Hepatic stellate cell (primary cell): ENCODE results near the gene LIN28B.
"Not testable (repeated sequence)": the region's sequence is repeated elsewhere in the genome, so short reads cannot be mapped to it uniquely, and the experiment has no call there.

Experiments used
- DNase-seq: peaks from one replicate; pipeline ENCODE4 v3.0.0; 2011; ENCODE audit warnings: low spot score

LIN28B gene

DNA sequence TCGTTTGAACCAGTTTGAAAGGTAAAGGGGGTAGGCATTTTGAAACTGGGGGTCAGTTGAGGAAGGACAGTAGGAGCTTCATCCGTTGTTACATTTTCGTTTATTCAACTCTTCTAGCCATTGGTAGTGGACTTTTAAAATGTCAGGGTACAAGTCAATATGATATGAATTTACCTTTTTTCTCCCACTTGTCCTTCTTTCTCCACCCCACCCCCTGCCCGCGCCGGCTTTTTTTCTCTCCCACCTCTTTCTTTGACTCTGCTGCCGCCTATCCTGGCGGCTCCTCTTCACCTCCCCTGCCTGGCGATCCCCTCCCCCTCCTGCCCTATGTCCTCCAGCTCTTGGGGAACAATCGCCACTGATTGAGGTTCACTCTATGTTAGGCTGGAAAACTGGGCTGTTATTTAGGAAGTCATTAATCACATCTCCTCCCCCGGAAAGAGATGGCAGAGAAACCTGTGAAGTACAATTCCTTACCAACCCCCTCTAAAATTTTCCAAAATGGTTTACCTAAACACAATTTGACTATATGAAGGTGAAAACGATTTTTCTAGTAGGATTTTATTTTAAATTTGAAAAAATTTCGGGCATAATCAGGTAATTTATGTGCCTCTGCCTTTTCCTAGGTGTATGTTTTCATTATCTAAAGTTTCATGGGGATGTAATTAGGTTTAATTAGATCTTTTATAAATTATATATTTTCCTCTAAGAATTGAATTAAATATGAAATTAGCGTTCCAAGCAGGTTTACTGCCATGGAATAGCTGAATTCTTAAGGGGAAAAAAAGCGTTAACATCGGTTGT, 778 bp upstream of the LIN28B start:
- DNase-seq, result no peak

DNA sequence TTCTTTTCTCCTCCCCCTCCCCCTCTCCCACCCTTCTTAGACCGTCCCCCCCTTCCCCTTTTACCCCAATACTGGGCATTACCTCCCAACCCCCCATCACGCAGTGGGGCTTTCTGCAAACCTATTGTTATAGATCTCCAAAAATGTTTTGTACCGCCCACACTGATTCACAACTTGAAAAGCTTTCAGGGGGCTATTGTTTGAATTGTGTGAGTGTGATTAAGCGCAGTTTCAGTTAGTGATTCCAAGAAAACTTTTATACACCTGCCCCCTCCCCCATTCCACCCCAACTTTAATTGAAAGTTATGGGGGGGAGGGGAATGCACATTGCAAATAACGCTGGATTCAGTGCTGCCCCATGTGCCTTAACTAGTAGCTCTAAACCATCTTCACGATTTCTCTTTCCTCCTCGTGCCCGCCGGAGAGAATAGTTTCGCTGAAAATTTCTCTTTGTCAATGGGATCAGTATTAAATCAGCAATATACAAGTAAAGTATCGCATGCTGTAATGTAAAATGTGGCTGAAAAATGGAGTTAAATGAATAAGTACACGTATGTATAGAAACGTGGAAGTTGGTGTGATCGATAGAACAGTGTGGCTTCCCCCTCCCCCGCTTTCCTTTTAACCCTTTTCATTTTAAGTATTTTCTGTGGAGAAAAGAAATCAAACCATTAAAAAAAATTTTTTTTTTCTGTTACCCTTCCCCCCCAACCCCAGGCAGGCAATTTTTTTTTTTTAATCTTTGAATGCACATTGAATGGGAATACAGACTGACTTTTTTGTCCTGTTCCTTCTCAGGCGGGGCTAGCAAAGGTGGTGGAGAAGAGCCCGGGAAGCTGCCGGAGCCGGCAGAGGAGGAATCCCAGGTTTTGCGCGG, 632 bp downstream of the LIN28B start:
- DNase-seq, result no peak

DNA sequence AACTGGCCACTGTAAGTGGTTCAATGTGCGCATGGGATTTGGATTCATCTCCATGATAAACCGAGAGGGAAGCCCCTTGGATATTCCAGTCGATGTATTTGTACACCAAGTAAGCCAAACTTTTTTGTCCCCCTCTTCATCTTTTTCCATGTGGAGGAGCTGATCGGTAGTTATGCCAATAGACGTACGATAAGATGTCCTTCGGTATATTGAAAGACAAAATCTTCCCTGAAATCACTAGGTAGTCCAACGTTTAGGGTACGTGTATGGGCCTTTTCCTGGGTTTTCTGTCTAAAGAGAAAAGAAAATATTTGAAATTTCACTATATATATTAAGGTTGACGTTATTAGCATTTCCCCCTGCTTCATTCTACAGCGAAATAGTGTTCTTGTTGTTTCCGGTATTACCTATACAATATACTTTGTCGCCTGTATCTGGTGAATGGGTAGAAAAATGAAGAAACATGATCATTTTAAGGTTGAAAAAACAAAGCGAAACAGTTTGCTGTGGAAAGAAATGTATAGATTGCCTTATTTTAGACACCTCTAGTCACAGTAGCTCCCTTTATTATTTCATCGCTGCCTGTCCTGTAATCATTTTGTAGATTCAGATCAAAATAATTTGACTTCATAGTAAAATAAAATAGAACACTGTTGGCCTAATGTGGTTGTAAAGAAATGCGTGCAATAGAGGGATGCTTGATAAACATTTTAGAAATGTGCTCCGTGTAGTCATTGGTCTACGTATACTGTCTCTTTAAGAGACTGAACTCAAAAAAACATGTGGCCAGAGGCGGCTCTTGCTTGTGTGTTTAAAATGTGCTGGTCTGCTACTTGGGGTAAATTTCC, 1.5 kb downstream of the LIN28B start:
- no peak for DNase-seq

DNA sequence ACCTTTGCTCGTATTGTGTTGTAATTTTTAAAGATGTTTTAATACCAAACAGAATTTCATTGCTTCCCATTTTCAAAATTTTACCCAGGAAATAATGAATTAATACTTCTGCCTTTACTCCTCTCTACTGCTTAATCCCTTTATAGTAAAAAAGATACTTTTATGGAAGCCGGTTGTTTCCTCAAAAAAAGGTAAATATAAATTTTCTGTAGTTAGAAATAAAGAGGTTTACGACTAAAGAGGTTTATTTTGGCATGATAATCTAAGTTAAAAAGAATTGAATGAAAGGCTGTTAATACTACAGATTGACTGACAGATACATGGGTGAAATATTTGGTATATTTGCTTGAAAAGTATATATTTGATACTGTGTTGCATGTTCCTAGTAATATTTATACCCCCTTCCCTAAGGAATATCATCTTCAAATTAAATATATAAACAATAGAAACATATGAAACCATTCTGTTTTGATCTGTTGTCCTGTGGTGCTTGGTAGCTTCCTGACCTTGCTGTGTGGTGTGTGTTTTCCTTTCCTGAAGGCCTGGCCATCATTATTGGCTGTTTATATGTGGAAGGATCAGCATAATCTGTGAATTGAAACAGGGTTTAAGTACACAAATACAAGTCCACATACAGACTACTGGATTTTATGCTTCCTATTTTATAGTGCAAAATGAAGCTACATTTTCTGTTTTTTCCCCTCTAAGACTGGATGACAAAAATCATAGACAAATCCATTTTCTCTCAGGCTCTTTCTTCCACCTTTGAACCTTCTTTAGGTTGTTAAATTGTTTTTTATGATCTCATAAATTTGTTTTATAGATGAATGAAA, 2.3 kb downstream of the LIN28B start:
- DNase-seq, result no peak

DNA sequence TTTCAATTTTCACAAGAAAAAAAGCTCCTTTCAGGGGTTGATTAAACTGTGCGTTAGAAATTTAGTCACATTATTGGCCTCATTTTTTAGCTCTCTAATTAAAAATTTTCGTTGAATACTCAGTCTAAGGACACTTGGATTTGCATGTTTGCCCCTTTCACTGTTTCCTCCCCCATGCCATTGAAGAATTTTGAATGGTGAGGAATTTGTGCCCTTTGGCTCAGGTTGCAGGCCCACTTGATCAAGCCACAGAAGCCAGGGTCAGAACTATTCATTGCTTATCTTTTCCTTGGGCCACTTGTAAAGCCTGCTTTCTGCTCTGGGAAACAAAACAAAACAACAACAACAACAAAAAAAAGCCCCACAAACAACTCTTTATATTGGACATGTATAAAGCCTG, 12.2 kb downstream of the LIN28B start:
- no peak for DNase-seq

DNA sequence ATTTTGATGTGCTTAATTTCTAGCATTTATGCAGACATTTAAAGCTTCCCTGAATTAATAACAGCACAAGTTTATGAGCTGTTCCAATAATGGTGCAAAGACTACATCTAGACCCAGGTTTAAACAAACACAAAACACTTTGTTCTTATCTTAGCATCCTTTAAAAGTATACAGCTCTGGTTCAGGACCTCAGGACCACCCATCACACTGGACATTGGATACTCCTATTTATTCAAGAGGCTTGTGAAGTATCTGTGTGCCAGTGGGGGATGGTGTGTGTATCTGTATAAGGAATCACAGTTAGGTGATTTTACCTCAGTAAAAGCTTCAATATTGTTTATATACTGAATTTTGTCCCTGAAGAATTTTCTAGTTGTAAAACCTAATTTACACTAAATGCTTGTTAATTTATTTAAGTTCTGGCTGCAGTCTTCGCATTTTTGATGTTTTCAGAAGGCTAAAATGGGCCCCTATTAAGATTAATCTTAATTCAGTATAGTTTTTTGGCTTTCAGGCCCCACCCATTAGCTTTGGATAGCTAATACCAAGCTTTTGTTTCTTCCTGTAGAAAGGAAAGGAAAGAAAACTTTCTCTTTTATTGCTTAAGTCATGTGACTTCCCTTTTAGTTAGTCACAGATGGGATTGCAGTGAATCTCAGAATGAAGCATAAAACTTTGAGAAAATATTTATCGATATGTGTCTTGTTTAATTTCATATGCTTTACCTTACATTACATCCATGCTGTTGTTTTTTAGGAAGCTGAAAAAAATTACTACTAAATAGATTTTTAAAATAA, 13.1 kb downstream of the LIN28B start:
- DNase-seq, result no peak

DNA sequence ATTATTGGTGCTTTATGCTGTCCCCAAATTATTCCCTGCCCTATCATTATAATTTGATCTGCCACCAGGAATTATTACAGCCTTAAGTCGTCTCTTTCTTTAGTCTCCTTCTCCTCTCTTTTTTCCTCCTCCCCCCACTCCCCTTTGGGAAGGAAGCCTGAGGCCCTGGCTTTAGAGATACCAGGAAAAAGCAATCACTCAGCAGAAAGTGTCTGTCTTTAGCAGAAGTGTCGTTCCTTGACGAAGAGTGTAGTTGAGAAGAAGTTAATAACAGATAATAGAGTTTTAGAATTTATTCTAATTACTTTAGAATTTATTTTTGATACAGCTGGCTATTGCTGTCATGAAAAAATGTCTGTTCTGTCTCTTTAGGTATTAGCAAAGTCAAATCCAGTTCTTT, 16.5 kb downstream of the LIN28B start:
- DNase-seq, result no peak

DNA sequence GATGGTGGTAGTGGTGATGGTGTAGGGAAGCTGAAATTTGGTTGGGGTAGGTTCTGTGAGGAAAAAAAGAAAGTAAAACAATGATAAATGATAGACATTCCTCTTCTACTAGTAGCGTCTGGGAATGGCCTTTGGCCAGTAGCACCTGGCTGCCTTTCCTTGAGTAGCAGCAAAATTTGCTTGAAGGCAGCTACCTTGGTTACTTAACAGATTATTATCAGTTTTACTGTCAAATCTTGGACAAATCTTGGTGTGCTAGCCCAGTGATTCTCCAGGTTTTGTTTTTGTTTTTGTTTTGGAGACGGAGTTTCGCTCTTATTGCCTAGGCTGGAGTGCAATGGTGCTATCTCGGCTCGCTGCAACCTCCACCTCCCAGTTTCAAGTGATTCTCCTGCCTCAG, 26.4 kb downstream of the LIN28B start:
- no peak for DNase-seq

DNA sequence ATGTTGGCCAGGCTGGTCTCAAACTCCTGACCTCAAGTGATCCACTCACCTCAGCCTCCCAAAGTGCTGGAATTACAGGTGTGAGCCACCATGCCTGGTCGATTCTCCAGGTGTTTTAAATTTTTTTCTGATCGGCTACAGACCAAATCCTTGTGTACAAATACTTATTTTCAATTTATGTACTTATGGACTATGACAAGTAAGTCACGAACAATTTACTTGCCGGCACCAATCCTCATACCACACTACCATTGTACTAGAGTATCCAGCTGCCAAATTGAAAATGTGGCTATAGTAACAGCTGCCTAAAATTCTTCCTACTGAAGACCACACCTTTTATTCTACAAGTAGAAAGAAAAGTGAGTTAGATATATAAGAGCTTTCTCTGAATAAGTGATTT, 26.9 kb downstream of the LIN28B start:
- DNase-seq, result no peak

DNA sequence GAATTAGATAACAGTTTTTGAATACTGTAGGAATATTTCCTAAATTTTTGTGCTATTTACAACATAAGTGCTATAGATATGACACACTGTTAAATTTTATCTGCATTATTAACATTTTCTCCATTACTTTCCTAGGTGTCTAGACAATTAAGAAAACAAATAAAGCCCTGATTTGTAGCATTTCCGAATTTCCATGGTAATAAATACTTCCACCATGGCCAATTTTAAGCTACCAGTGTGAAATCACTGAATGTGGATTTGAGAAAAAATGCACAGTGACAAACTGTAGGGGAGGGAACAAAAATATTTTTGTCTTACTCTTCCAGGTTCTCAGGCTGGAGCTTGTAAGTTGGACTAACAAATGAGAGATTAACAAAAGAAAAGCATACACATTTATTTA, 27.9 kb downstream of the LIN28B start:
- DNase-seq, result no peak

DNA sequence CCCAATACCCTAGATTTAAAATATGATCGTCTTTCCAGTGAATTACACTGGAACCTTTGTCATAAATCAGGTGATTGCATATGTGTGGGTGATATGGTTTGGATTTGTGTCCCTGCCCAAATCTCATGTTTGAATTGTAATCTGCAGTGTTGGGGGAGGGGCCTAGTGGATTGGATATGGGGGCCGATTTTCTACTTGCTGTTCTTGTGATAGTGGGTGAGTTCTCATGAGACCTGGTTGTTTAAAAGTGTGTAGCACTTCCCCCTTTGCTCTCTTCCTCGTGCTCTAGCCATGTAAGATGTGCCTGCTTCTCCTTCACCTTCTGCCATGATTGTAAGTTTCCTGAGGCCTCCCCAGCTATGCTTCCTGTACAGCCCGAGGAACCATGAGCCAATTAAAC, 29.0 kb downstream of the LIN28B start:
- DNase-seq, result not testable (repeated sequence)

DNA sequence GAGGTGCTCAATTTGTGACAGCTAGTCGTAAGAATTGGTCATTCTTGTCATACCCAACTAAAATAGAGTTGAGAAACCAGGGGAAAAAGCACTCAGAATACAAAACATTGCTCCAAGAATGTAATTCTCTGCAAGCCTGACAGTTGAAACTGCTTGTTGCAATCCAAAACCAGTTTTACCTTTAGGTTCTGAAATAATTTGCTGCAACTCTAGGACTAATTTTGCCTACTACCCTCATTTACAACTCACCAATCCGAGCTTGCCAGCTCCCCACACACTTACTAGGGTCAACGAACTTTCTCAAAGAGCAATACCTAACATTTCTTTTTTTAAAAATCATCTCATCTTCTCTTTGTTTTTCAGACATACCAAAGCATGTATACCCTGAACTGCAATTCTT, 29.7 kb downstream of the LIN28B start:
- DNase-seq, result no peak

DNA sequence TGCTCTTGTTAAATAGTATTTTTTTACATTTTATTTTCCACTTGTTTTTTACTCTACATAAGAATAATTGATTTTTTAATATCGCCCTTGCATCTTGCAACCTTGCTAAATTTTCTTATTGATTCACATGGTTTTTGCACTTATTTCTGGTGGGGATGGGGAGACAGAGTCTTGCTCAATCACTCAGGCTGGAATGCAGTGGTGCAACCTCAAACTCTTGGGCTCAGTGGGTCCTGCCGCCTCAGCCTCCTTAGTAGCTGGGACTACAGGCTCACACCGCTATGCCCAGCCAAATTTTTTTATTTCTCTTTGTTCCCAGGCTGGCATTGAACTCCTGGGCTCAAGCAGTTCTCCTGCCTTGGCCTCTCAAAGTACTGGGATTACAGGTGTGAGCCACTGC, 30.3 kb downstream of the LIN28B start:
- no peak for DNase-seq

DNA sequence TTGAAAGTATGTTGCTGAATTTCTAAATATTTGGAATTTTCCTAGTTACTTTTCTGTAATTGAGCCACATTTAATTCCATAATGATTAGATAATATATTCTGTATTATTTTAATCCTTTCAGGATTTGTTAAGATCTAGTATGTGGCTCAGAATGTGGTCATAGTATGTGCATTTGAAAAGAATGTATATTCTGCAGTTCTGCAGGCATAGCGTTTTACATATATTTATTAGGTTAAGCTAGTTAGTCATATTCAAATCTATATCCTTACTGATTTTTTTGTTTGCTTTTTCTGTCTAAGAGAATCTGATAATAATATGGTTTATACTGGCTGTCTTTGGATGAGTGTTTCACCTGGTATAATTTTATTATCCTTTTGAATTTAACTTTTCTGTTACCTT, 33.2 kb downstream of the LIN28B start:
- no peak for DNase-seq

DNA sequence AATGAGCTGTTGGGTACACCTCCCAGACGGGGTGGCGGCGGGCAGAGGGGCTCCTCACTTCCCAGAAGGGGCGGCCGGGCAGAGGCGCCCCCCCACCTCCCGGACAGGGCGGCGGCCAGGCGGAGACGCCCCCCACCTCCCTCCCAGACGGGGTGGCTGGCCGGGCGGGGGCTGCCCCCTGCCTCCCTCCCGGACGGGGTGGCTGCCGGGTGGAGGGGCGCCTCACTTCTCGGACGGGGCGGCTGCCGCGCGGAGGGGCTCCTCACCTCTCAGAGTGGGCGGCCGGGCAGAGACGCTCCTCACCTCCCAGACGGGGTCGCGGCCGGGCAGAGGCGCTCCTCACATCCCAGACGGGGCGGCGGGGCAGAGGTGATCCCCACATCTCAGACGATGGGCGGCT, 34.2 kb downstream of the LIN28B start:
- DNase-seq, result not testable (repeated sequence)

DNA sequence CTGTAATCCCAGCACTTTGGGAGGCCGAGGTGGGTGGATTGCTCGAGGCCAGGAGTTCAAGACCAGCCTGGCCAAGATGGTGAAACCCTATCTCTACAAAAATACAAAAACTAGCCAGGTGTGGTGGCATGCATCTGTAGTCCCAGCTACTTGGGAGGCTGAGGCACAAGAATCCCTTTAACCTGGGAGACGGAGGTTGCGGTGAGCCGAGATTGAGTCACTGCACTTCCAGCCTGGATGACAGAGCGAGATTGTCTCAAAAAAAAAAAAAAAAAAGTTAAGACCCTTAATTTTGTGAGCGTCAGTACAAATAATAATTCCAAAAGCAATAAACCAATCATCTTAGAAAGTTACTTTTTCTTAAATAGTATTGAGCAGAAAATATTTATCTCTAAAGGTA, 36.7 kb downstream of the LIN28B start:
- not testable (repeated sequence) for DNase-seq

DNA sequence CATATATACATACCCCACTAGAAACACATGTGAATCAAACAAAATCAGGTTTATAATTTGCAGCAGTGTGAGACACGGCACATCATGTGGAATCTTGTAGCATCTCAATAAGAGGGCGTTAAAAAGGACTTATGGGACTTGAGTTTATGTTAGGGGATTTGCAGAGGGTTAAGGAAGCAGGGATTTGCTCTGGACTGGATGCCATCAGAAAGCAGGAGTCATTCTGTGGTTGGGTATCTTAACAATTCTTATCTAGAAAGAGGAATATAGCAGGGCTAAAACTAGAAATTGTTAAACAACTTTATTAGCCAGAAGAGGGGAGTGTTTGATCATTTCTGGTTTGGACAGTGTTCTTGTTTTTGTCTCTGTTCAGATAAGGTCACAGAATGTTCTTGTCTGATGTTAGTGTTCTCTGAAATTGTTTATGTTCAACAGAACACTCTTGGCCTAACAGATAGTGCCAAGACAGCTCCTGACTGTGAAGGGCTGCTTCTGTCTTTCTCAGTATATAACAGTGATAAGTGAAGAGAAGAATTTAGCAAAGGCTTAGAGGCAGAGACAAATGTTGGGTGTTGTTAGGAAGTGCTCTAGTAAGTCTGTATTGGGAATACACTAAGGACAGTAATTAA, 39.2 kb downstream of the LIN28B start:
- peak; percentile 8 for DNase-seq

DNA sequence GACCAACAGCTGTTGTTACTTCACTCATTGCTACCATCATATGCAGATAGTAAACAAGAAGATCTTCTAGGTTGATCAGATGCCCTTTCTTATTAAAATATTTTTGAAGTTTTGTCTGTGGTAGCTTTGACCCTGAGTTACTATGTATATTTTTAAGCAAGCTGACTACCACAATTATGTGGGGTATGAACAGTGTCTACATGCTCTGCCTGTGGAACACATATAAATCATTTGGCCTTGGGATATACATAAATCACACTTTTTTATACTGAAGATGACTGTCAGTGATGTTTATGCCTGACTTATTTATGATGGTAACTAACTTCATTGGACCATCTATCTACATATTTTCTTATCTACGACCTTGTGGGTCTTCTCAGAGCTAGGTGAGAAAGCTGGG, 44.2 kb downstream of the LIN28B start:
- DNase-seq, result no peak

DNA sequence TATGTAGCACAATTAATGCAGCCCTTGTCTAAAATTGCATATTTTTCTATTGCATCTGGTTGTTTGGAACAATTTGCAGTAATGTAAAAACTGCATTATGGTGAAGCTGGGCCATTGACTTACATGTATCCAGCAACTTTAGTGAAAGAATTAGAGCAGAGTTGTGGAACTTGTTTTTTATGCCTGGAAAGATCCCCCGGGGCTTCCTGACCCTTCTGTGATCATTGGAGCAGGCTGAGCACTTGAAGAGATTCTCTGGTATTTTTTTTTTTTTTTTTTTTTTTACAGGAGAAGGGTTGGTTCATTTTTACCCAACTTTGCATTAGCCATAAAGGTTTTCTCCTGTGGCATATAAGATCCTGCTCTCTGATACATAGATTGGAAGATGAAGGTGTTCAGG, 45.0 kb downstream of the LIN28B start:
- DNase-seq, result no peak

DNA sequence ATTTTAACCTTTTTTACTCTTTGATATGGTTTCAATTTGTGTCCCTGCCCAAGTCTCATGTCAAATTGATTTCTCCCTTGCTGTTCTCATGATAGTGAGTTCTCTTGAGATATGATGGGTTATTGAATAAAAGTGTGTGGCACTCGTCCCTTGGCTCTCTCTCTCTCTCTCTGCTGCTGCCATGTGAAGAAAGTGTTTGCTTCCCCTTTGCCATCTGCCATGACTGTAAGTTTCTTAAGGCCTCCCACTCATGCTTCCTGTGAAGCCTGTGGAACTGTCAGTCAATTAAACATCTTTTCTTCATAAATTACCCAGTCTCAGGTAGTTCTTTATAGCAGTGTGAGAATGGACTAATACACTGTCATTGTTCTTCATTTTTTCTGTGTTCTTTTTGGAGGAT, 48.5 kb downstream of the LIN28B start:
- DNase-seq, result no peak
